GM19043 (cell line): ENCODE data around the gene DNAH17.

Source experiments
- ATAC-seq: cut with Tn5 transposase; IDR thresholded peaks from one replicate; pipeline ENCODE4 v1.9.1; 2021; ENCODE audit warnings: low read depth; ENCODE audit not compliant: unreplicated experiment

DNAH17 gene

GRCh38 chr17:78437508-78438169 is 139.6 kb downstream of the DNAH17 start:
- no peak for ATAC-seq

- no peak for ATAC-seq
Measured at GRCh38 chr17:78435330-78436005, 141.7 kb downstream of the DNAH17 start.

GRCh38 chr17:78434455-78435329 is 142.5 kb downstream of the DNAH17 start:
- ATAC-seq: no peak

GRCh38 chr17:78433780-78434335 is 143.3 kb downstream of the DNAH17 start:
- ATAC-seq: no peak

- ATAC-seq: no peak
Measured at GRCh38 chr17:78433013-78433727, 144.0 kb downstream of the DNAH17 start.

- no peak for ATAC-seq
Measured at GRCh38 chr17:78432226-78433012, 144.8 kb downstream of the DNAH17 start.

- ATAC-seq: no peak
Measured at GRCh38 chr17:78431692-78431958, 145.6 kb downstream of the DNAH17 start.

- no peak for ATAC-seq
Measured at GRCh38 chr17:78430892-78431691, 146.1 kb downstream of the DNAH17 start.

- no peak for ATAC-seq
Measured at GRCh38 chr17:78429618-78429995, 147.6 kb downstream of the DNAH17 start.

- no peak for ATAC-seq
Measured at GRCh38 chr17:78428836-78429617, 148.2 kb downstream of the DNAH17 start.

GRCh38 chr17:78428025-78428575 is 149.1 kb downstream of the DNAH17 start:
- no peak for ATAC-seq

- no peak for ATAC-seq
Measured at GRCh38 chr17:78427140-78427539, 150.1 kb downstream of the DNAH17 start.

- ATAC-seq: no peak
Measured at GRCh38 chr17:78426293-78426879, 150.8 kb downstream of the DNAH17 start.

GRCh38 chr17:78425429-78425828 is 151.8 kb downstream of the DNAH17 start:
- ATAC-seq: no peak

- ATAC-seq: no peak
Measured at GRCh38 chr17:78423961-78424675, 153.1 kb downstream of the DNAH17 start.

GRCh38 chr17:78422872-78423588 is 154.2 kb downstream of the DNAH17 start:
- no peak for ATAC-seq

- no peak for ATAC-seq
Measured at GRCh38 chr17:78422267-78422605, 155.0 kb downstream of the DNAH17 start.
